ENCODE data around the gene SHMT2. TPM values are rescaled to one million over a fixed set of nuclear protein-coding genes. Genes with fewer than 3 reads are reported as not detected.
"Not testable (repeated sequence)": the region's sequence is repeated elsewhere in the genome, so short reads cannot be mapped to it uniquely, and the experiment has no call there.

The SHMT2 gene
- total RNA-seq, 1 donor from 2014 or later = 268 TPM

- TF ChIP-seq CTCF (IDR thresholded peaks at IDR 0.05) = no peak
- intact Hi-C loops (cut with micrococcal nuclease) = no loop called here
- Mint-ChIP-seq H3K4me1 (peaks cover under 1% of the 10 kb centered on the region), H3K27me3 (no peaks in the 10 kb centered on the region), H3K4me3 (no peak overlapping the region), H3K36me3 (ENCODE audit: low read depth) (peaks cover 84% of the 10 kb centered on the region), H3K9me3 (no peaks in the 10 kb centered on the region), H3K27ac (no peak overlapping the region)
- CTCF ChIA-PET = interaction anchor here (1.1 kb wide), 1 partner anchor 182 kb away, joined by 3 read pairs; no protein-coding TSS in a partner anchor
- POLR2A ChIA-PET = no interaction called here
- ATAC-seq (ENCODE audit: low read depth) = no peak
- no peak for DNase-seq
Observed at GRCh38 chr12:57273516-57273915, 44.0 kb downstream of the SHMT2 start.

GRCh38 chr12:57276233-57276632 is 46.7 kb downstream of the SHMT2 start:
- ChIA-PET POLR2A (interaction anchor here (0.7 kb wide), 1 partner anchor 29 kb away, joined by 4 read pairs; no protein-coding TSS in a partner anchor), CTCF (interaction anchor here (0.7 to 2.6 kb wide), 2 partner anchors 13 to 61 kb away, joined by 3 to 6 read pairs; no protein-coding TSS in a partner anchor)
- H3K9me3 Mint-ChIP-seq; H3K4me3 Mint-ChIP-seq; ATAC-seq (ENCODE audit: low read depth); intact Hi-C loops (cut with micrococcal nuclease); DNase-seq; H3K27ac Mint-ChIP-seq; H3K27me3 Mint-ChIP-seq: not testable (repeated sequence)
- Mint-ChIP-seq H3K36me3 (ENCODE audit: low read depth) (peaks cover 78% of the 10 kb centered on the region), H3K4me1 (peaks cover 23% of the 10 kb centered on the region)

GRCh38 chr12:57276935-57277563 is 47.5 kb downstream of the SHMT2 start:
- Mint-ChIP-seq H3K27ac (no peak overlapping the region), H3K36me3 (ENCODE audit: low read depth) (peaks cover 76% of the 10 kb centered on the region), H3K4me1 (peaks cover 26% of the 10 kb centered on the region), H3K4me3 (no peak overlapping the region), H3K27me3 (no peaks in the 10 kb centered on the region), H3K9me3 (no peaks in the 10 kb centered on the region)
- intact Hi-C loops (cut with micrococcal nuclease) = no loop called here
- no peak for ATAC-seq (ENCODE audit: low read depth)
- ChIA-PET POLR2A (interaction anchor here (0.6 to 1.2 kb wide), 5 partner anchors 13 to 71 kb away, joined by 3 to 6 read pairs (median 4); no protein-coding TSS in a partner anchor), CTCF (interaction anchor here (0.6 to 2.6 kb wide), 4 partner anchors 12 to 34 kb away, joined by 3 to 6 read pairs (median 4); no protein-coding TSS in a partner anchor)
- DNase-seq = no peak
- no peak for TF ChIP-seq CTCF (IDR thresholded peaks at IDR 0.05)

- Mint-ChIP-seq H3K4me1 (peaks cover 29% of the 10 kb centered on the region), H3K9me3 (no peaks in the 10 kb centered on the region), H3K27me3 (no peaks in the 10 kb centered on the region), H3K36me3 (ENCODE audit: low read depth) (peaks cover 77% of the 10 kb centered on the region), H3K4me3 (no peak overlapping the region), H3K27ac (peak overlapping the region; percentile 62)
- ChIA-PET CTCF (interaction anchor here (0.9 to 2.6 kb wide), 3 partner anchors 11 to 65 kb away, joined by 4 to 6 read pairs (median 4); no protein-coding TSS in a partner anchor), POLR2A (interaction anchor here (0.6 to 1.3 kb wide), 5 partner anchors 37 to 174 kb away, joined by 3 to 4 read pairs (median 3); no protein-coding TSS in a partner anchor)
- DNase-seq (no peak), ATAC-seq (ENCODE audit: low read depth) (no peak)
- intact Hi-C loops (cut with micrococcal nuclease) = no loop called here
- no peak for TF ChIP-seq CTCF (IDR thresholded peaks at IDR 0.05)
Observed at GRCh38 chr12:57278465-57279381, 49.2 kb downstream of the SHMT2 start.

GRCh38 chr12:57280211-57281062 is 50.9 kb downstream of the SHMT2 start:
- ChIA-PET POLR2A (interaction anchor here (0.7 to 1.3 kb wide), 5 partner anchors 10 to 179 kb away, joined by 3 to 4 read pairs (median 3); partner anchors contain the start of genes GLI1 and R3HDM2), CTCF (interaction anchor here (1.3 kb wide), 1 partner anchor 19 kb away, joined by 4 read pairs; no protein-coding TSS in a partner anchor)
- ATAC-seq (ENCODE audit: low read depth) (peak; percentile 94), DNase-seq (peak; percentile 47)
- H3K36me3 Mint-ChIP-seq (ENCODE audit: low read depth) = peaks cover 77% of the 10 kb centered on the region
- no peaks in the 10 kb centered on the region for H3K9me3 Mint-ChIP-seq
- intact Hi-C loops (cut with micrococcal nuclease) = loop anchor here (1.0 kb wide), 2 partner anchors 8 to 151 kb away; partner anchors contain the start of gene R3HDM2
- H3K27me3 Mint-ChIP-seq = no peaks in the 10 kb centered on the region
- H3K27ac Mint-ChIP-seq = peak overlapping the region; percentile 95
- H3K4me3 Mint-ChIP-seq = peak overlapping the region; percentile 71
- TF ChIP-seq CTCF (IDR thresholded peaks at IDR 0.05) = no peak
- peaks cover 29% of the 10 kb centered on the region for H3K4me1 Mint-ChIP-seq

- CTCF ChIA-PET; H3K9me3 Mint-ChIP-seq; H3K27ac Mint-ChIP-seq; ATAC-seq (ENCODE audit: low read depth); H3K4me3 Mint-ChIP-seq; POLR2A ChIA-PET; H3K27me3 Mint-ChIP-seq; DNase-seq; intact Hi-C loops (cut with micrococcal nuclease): not testable (repeated sequence)
- H3K4me1 Mint-ChIP-seq = peaks cover 36% of the 10 kb centered on the region
- H3K36me3 Mint-ChIP-seq (ENCODE audit: low read depth) = peaks cover 78% of the 10 kb centered on the region
Observed at GRCh38 chr12:57282073-57282472, 52.6 kb downstream of the SHMT2 start.
